ENCODE results near the gene MCCC1. TPM values are rescaled to one million over a fixed set of nuclear protein-coding genes. Genes with fewer than 3 reads are reported as not detected.

The MCCC1 gene
- total and polyA plus RNA-seq, 10 of the 15 experiments (the other 5 are each of a cell fraction or from before 2014, with no cell fraction given): 35.0 to 71.7 (median 47.0) TPM

GRCh38 chr3:182986021-182986420 lies 113.3 kb downstream of the MCCC1 start (continued):
- no peak for TF ChIP-seq CTCF (IDR thresholded peaks at IDR 0.05 in 2 of 3, conservative IDR thresholded peaks at IDR 0.05 in 1 of 3; ENCODE audit: control insufficient read depth in 2 of 3, extremely low read depth in 1 of 3, insufficient read depth in 1 of 3, low read depth in 3 of 3, low read length in 3 of 3)

GRCh38 chr3:182983876-182984275 lies 115.4 kb downstream of the MCCC1 start:
- no TSS peak for BruUV-seq (replicated peaks)
- ATAC-seq (no peak), DNase-seq (ENCODE audit: low read depth, low spot score) (no peak), FAIRE-seq (no peak)
- Histone ChIP-seq H3K4me3 (no peak overlapping the region), H3K9me3 (replicated peaks; ENCODE audit: control insufficient read depth, insufficient read depth, low read length) (no peaks in the 10 kb centered on the region), H4K20me1 (ENCODE audit: control insufficient read depth, insufficient read depth) (no peaks in the 10 kb centered on the region), H2AFZ (ENCODE audit: control insufficient read depth, low read depth, low read length) (no peak overlapping the region), H3K4me1 (ENCODE audit: control insufficient read depth, insufficient read depth, low read length) (peaks cover 5% of the 10 kb centered on the region), H3K36me3 (ENCODE audit: control insufficient read depth in 2 of 2, insufficient read depth in 2 of 2, low read length in 1 of 2) (no peaks in the 10 kb centered on the region), H3K79me2 (ENCODE audit: control insufficient read depth, insufficient read depth, low read length) (peaks cover 10% of the 10 kb centered on the region), H3K27me3 (replicated peaks in 1 of 2; ENCODE audit: control insufficient read depth in 2 of 2, insufficient read depth in 2 of 2, low read length in 1 of 2) (no peaks in the 10 kb centered on the region), H3K27ac (ENCODE audit: control insufficient read depth, insufficient read depth) (no peak overlapping the region), H3K9ac (ENCODE audit: control insufficient read depth, insufficient read depth, low read length) (no peak overlapping the region), H3K4me2 (ENCODE audit: control insufficient read depth, insufficient read depth) (no peak overlapping the region)
- ChIA-PET SMC1A (ENCODE audit: uncharacterized antibody, unreplicated experiment) (no interaction called here), RAD21 (ENCODE audit: unreplicated experiment) (no interaction called here), CTCF (no interaction called here), POLR2A (interaction anchor here (0.6 to 1.0 kb wide), 2 partner anchors 76 to 80 kb away, joined by 3 read pairs; no protein-coding TSS in a partner anchor)
- intact Hi-C loops (cut with micrococcal nuclease; ENCODE audit: unreplicated experiment): no loop called here
- no peak for TF ChIP-seq BRCA1 (IDR thresholded peaks at IDR 0.05; ENCODE audit: low read depth, low read length)
- TF ChIP-seq TCF3 (IDR thresholded peaks at IDR 0.05; ENCODE audit: borderline replicate concordance, insufficient read depth, low read depth, low read length): no peak
- TF ChIP-seq RB1 (IDR thresholded peaks at IDR 0.05; ENCODE audit: borderline replicate concordance): no peak
- no peak for TF ChIP-seq ASH2L (IDR thresholded peaks at IDR 0.05; ENCODE audit: borderline replicate concordance, low read depth)
- TF ChIP-seq IKZF2 (IDR thresholded peaks at IDR 0.05): no peak
- in situ Hi-C loops (cut with MboI): no loop called here

Data from GM12878 (cell line).